HepG2 (cell line): ENCODE data around the gene MAPK7. TPM values are rescaled to one million over a fixed set of nuclear protein-coding genes. Genes with fewer than 3 reads are reported as not detected.
A peak's percentile ranks its signal among the peaks of the same experiment; 100 is the strongest.

Experiments used
- AHDC1 ChIP-seq: sonication (generic); formaldehyde crosslinking; IDR thresholded peaks from 2 replicates; pipeline ENCODE4 v1.5.1; 2020; ENCODE audit warnings: mild to moderate bottlenecking, missing genetic modification reagents, borderline replicate concordance
- GMEB1 ChIP-seq: sonication (generic); formaldehyde crosslinking; IDR thresholded peaks from 2 replicates; pipeline ENCODE4 v1.5.1; 2020; ENCODE audit warnings: missing genetic modification reagents, mild to moderate bottlenecking, borderline replicate concordance
- HDAC2 ChIP-seq: sonication (generic); formaldehyde crosslinking; IDR thresholded peaks from 2 replicates; pipeline ENCODE4 v1.4.0; 2020; ENCODE audit warnings: missing genetic modification reagents
- KLF16 ChIP-seq, 2 experiments: sonication (generic) in 1 of 2; formaldehyde crosslinking in 1 of 2; IDR thresholded peaks; 2 replicates each; pipeline versions ENCODE4 v1.6.1 to v1.8.0; 2016 to 2023; ENCODE audit warnings: missing genetic modification reagents in 2 of 2, missing compliant biosample characterization in 1 of 2
- MEIS1 ChIP-seq: sonication (generic); formaldehyde crosslinking; IDR thresholded peaks from 2 replicates; pipeline ENCODE4 v1.9.0; 2021; ENCODE audit warnings: mild to moderate bottlenecking, missing genetic modification reagents, moderate library complexity, borderline replicate concordance
- NFE2 ChIP-seq: sonication (generic); formaldehyde crosslinking; IDR thresholded peaks from 2 replicates; pipeline ENCODE4 v1.4.0; 2020; ENCODE audit warnings: missing genetic modification reagents
- RFXANK ChIP-seq: IDR thresholded peaks from 2 replicates; pipeline ENCODE4 v1.6.1; 2016
- SNAI1 ChIP-seq: sonication (generic); formaldehyde crosslinking; IDR thresholded peaks from 2 replicates; pipeline ENCODE4 v1.5.0; 2020; ENCODE audit warnings: mild to moderate bottlenecking, missing genetic modification reagents, borderline replicate concordance
- SP2 ChIP-seq: sonication (generic); formaldehyde crosslinking; IDR thresholded peaks from 2 replicates; pipeline ENCODE4 v1.5.1; 2020; ENCODE audit warnings: mild to moderate bottlenecking, missing genetic modification reagents
- THYN1 ChIP-seq: sonication (generic); formaldehyde crosslinking; IDR thresholded peaks from 2 replicates; pipeline ENCODE4 v1.8.1; 2023; ENCODE audit warnings: low read depth, mild to moderate bottlenecking, moderate library complexity, missing genetic modification reagents, borderline replicate concordance
- ZBTB33 ChIP-seq: sonication (generic); formaldehyde crosslinking; IDR thresholded peaks from 2 replicates; pipeline ENCODE4 v1.4.0; 2020; ENCODE audit warnings: missing genetic modification reagents
- ZKSCAN5 ChIP-seq: sonication (generic); formaldehyde crosslinking; IDR thresholded peaks from 2 replicates; pipeline ENCODE4 v1.5.1; 2020; ENCODE audit warnings: mild to moderate bottlenecking, missing genetic modification reagents
- ZNF343 ChIP-seq: sonication (generic); formaldehyde crosslinking; IDR thresholded peaks from 2 replicates; pipeline ENCODE4 v1.4.0; 2020; ENCODE audit warnings: mild to moderate bottlenecking, missing genetic modification reagents
- ZNF362 ChIP-seq: sonication (generic); formaldehyde crosslinking; IDR thresholded peaks from 2 replicates; pipeline ENCODE4 v1.4.0; 2020; ENCODE audit warnings: missing genetic modification reagents, mild to moderate bottlenecking, borderline replicate concordance
- ZNF704 ChIP-seq: sonication (generic); formaldehyde crosslinking; IDR thresholded peaks from 2 replicates; pipeline ENCODE4 v1.8.1; 2023; ENCODE audit warnings: mild to moderate bottlenecking, inconsistent platforms, moderate library complexity, missing genetic modification reagents, borderline replicate concordance
- ZNF850 ChIP-seq: sonication (generic); formaldehyde crosslinking; conservative IDR thresholded peaks from 2 replicates; pipeline ENCODE4 v1.9.0; 2021; ENCODE audit warnings: mild to moderate bottlenecking, missing genetic modification reagents
- polyA plus RNA-seq, 8 experiments: library from polyadenylated mRNA; depleted of rRNA in 3 of 8; stranded (reverse) in 7 of 8; unstranded in 1 of 8; fragments of >200 nt; fragmentation: Illumina TruSeq in 4 of 8; extraction: Trizol in 4 of 8; gene quantifications; 2 replicates each; pipeline versions ENCODE4 v1.2.1 to v1.2.3, GENCODE V29; 2011 to 2016; ENCODE audit warnings: low read depth in 4 of 8, missing spikeins in 1 of 8, mixed read lengths in 1 of 8; ENCODE audit not compliant: insufficient read depth in 1 of 8
- total RNA-seq, 5 experiments: library from RNA; depleted of rRNA; stranded (reverse); fragments of >200 nt; fragmentation: Illumina TruSeq; extraction: Trizol; gene quantifications; 2 replicates each; pipeline ENCODE4 v1.2.3, GENCODE V29; 2016; ENCODE audit warnings: low read depth in 1 of 5

MAPK7 gene
- total and polyA plus RNA-seq, 2 of the 13 experiments (the other 11 are each of a cell fraction or from before 2014, with no cell fraction given): 2.9 to 5.9 TPM

- TF ChIP-seq ZNF343 (CRISPR knock-in tag): no peak
- TF ChIP-seq ZNF704 (CRISPR knock-in tag): peak; percentile 58; the same call in 1 of the 2 replicates
- TF ChIP-seq NFE2: no peak
- peak; percentile 3; the same call in 1 of the 2 replicates for TF ChIP-seq MEIS1 (CRISPR knock-in tag)
- TF ChIP-seq ZNF362 (CRISPR knock-in tag): peak; percentile 3; the same call in 1 of the 2 replicates
- TF ChIP-seq HDAC2 (CRISPR knock-in tag): peak; percentile 50
- no peak for TF ChIP-seq THYN1 (CRISPR knock-in tag)
- TF ChIP-seq ZNF850 (CRISPR knock-in tag): no peak
- TF ChIP-seq ZBTB33 (CRISPR knock-in tag): peak; percentile 46; the same call in 1 of the 2 replicates
- TF ChIP-seq KLF16 (CRISPR knock-in tag; IDR thresholded peaks at IDR 0.05): peak; percentile 40 to 51; a peak in 1 of 4 replicates
- TF ChIP-seq AHDC1 (CRISPR knock-in tag): peak; percentile 67
- peak; percentile 39; the same call in 1 of the 2 replicates for TF ChIP-seq SP2
- TF ChIP-seq SNAI1 (CRISPR knock-in tag): no peak
- peak; percentile 62; the same call in 1 of the 2 replicates for TF ChIP-seq GMEB1
- TF ChIP-seq RFXANK (CRISPR knock-in tag): peak; percentile 98
- 0 out of 2 replicates have a peak, but pooled peaks have one; percentile 14 for TF ChIP-seq ZKSCAN5
Measured at GRCh38 chr17:19362277-19363113, 15.8 kb upstream of the MAPK7 start, which contains the start of gene B9D1 (continued).
